Measurements from ENCODE around the gene RPL41.

The RPL41 gene

DNA sequence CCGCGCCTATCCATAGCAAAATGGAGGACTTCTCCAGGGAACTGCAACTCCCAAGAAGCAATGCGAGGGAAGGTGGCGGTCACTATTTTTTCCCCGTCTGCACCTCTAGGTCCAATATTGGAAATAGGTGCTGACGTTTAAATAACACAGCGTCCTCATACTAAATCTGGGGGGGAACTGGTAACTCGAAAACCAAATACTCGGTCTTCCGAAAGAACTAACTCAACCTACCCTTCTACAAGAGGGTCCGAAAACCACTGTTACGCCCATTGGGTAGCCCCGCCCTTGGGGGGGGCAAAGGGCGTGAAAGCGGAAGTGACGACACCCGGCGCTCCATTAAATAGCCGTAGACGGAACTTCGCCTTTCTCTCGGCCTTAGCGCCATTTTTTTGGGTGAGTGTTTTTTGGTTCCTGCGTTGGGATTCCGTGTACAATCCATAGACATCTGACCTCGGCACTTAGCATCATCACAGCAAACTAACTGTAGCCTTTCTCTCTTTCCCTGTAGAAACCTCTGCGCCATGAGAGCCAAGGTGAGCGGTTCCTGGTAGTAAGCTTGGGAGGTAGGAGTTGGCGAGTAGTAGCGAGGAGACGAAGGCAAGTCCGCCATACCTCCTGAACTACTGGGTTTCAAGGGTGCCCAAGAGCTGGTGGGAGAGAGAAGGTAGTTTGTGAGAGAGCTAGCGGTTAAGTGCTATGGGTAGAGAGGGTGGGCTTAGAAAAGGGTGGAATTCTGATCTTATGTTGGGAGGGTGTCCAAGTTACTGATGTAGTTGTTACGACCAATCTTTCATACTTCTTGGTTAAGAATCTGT is at the start of gene RPL41:
Gene RPL41 (plus strand): TSS at position 367 of the 815 bp plus-strand sequence.
- TF ChIP-seq, protein P1, sequence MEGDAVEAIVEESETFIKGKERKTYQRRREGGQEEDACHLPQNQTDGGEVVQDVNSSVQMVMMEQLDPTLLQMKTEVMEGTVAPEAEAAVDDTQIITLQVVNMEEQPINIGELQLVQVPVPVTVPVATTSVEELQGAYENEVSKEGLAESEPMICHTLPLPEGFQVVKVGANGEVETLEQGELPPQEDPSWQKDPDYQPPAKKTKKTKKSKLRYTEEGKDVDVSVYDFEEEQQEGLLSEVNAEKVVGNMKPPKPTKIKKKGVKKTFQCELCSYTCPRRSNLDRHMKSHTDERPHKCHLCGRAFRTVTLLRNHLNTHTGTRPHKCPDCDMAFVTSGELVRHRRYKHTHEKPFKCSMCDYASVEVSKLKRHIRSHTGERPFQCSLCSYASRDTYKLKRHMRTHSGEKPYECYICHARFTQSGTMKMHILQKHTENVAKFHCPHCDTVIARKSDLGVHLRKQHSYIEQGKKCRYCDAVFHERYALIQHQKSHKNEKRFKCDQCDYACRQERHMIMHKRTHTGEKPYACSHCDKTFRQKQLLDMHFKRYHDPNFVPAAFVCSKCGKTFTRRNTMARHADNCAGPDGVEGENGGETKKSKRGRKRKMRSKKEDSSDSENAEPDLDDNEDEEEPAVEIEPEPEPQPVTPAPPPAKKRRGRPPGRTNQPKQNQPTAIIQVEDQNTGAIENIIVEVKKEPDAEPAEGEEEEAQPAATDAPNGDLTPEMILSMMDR (IDR thresholded peaks at IDR 0.05) = no peak
- TF ChIP-seq ZFX (IDR thresholded peaks at IDR 0.05; ENCODE audit: borderline replicate concordance) = no peak
- peak within 1 kb of the TSS; percentile 99 for H3K27ac ChIP-seq

DNA sequence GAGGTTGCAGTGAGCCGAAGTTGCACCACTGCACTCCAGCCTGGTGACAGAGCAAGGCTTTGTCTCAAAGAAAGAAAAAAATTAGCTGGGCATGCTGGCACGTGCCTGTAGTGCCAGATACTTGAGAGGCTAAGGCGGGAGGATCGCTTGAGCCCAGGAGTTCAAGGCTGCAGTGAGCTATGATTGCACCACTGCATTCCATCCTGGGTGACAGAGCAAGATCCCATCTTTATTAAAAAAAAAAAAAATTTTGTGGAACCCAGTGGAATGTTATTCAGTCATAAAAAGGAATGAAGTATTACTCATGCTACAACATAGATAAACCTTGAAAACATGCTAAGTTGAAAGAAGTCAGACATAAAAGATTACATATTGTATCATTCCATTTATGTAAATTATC is 44.8 kb upstream of the RPL41 start:
- H3K27ac ChIP-seq = no peak overlapping the region
- TF ChIP-seq, protein P1 (IDR thresholded peaks at IDR 0.05) = no peak
- no peak for TF ChIP-seq ZFX (IDR thresholded peaks at IDR 0.05; ENCODE audit: borderline replicate concordance)

DNA sequence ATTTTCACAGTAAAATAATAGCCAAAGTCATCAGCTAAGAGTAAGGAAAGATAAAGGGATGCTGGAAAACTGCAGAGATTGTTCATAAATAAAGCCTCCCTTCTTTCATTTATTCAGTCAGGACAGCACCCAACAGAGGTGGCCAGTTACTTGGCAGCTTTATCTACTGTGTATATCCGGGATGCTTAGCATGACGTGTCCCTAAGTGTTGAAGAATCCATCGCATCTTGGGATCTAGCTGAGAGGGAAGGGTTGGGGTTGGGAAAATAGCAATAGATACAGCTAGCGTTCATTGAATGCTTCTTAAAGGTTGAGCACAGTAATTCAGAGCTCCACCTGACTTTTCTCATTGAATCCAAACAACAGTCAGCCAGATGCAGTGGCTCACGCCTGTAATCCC is 42.0 kb upstream of the RPL41 start:
- no peak for TF ChIP-seq ZFX (IDR thresholded peaks at IDR 0.05; ENCODE audit: borderline replicate concordance)
- TF ChIP-seq, protein P1 (IDR thresholded peaks at IDR 0.05) = no peak
- H3K27ac ChIP-seq = no peak overlapping the region

DNA sequence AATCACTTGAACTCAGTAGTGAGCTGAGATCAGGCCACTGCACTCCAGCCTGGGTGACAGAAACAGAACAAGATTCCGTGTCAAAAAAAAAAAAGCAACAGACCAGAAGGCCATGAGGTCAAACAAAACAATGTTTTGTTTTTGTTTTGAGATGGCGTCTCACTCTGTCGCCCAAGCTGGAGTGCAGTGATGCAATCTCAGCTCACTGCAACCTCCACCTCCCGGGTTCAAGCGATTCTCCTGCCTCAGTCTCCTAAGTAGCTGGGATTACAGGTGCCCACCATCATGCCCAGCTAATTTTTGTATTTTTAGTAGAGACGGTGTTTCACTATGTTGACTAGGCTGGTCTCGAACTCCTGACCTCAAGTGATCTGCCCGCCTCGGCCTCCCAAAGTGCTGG is 38.5 kb upstream of the RPL41 start:
- peak overlapping the region; percentile 99 for H3K27ac ChIP-seq

DNA sequence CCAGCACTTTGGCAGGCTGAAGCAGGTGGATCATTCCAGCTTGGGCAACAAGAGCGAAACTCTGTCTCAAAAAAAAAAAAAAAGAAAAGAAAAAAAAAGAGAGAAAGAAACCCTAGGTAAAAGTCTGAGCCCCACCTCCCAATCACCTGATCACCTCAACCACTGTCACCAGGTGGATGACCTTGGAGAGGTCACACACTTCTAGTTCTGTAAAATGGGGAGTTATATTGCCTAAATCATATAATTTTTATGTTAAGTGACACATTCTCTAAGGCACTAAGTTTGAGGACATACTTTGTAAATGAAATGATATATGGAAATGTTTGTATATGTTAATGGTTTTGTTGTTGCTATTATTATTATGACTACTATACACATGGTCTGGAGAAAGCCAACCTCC is 38.0 kb upstream of the RPL41 start:
- H3K27ac ChIP-seq = peak overlapping the region; percentile 99
- TF ChIP-seq ZFX (IDR thresholded peaks at IDR 0.05; ENCODE audit: borderline replicate concordance) = no peak
- TF ChIP-seq, protein P1 (IDR thresholded peaks at IDR 0.05) = no peak

DNA sequence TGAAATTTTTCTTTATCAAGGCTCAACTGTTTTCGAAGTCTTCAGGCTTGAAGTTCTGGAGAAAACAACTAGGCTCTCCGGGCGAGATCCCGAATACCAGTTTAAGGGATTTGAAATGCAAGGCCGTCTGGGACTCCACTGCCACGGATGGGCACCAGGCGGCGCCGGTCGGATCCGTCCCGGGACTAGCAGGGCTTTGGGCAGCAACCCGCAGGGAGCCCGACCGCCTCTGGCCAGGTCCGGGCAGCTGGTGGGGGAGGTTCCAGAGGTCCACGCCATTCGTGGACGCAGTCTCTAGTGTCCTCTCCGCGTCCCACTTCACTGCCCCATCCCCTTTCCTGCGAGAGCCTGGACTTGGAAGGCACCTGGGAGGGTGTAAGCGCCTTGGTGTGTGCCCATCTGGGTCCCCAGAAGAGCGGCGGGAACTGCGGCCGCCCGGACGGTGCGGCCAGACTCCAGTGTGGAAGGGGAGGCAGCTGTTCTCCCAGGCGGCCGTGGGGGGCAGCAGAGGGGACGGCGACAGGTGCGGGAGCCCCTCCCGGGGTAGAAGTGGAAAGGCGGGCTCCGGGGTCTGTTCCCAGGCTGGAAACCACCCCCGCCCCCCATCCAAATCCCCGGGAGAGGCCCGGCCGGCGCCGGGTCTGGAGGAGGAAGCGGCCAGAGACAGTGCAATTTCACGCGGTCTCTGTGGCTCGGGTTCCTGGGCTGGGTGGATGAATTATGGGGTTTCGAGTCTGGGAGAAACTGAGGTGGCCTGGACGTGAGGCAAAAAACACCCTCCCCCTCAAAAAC is 37.3 kb upstream of the RPL41 start:
- peak overlapping the region; percentile 99 for H3K27ac ChIP-seq
- TF ChIP-seq, protein P1 (IDR thresholded peaks at IDR 0.05) = peak; percentile 99
- TF ChIP-seq ZFX (IDR thresholded peaks at IDR 0.05; ENCODE audit: borderline replicate concordance) = no peak

DNA sequence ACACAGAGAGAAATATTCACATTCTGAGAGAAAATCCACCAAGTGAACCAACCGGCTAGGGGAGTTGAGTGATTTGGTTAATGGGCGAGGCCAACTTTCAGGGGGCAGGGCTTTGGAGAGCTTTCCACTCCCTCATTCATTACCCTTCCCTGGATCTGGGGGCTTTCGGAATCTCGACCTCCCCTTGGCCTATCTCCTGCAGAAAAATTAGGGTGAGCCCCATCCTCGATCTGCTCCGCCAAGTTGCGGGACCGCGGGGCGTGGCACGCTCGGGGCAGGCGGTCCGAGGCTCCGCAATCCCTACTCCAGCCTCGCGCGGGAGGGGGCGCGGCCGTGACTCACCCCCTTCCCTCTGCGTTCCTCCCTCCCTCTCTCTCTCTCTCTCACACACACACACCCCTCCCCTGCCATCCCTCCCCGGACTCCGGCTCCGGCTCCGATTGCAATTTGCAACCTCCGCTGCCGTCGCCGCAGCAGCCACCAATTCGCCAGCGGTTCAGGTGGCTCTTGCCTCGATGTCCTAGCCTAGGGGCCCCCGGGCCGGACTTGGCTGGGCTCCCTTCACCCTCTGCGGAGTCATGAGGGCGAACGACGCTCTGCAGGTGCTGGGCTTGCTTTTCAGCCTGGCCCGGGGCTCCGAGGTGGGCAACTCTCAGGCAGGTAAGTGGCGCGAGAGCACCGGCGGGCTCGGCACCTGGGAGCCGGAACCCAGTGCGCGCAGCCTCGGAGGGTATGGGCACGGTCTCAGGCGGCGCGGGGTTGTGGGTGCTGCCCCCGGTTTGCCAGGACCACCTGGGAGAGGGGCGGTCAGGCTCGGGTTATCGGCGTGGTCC is 36.5 kb upstream of the RPL41 start, which contains the start of gene ERBB3:
Gene ERBB3 (plus strand): TSS at position 443 of the 833 bp plus-strand sequence. CDS start 136 bp downstream, at position 579.
- peak within 1 kb of the TSS; percentile 99 for H3K27ac ChIP-seq
- no peak for TF ChIP-seq ZFX (IDR thresholded peaks at IDR 0.05; ENCODE audit: borderline replicate concordance)
- TF ChIP-seq, protein P1 (IDR thresholded peaks at IDR 0.05) = no peak

All from 22Rv1 (cell line).